Measurements from ENCODE around the gene STT3B.

DNA sequence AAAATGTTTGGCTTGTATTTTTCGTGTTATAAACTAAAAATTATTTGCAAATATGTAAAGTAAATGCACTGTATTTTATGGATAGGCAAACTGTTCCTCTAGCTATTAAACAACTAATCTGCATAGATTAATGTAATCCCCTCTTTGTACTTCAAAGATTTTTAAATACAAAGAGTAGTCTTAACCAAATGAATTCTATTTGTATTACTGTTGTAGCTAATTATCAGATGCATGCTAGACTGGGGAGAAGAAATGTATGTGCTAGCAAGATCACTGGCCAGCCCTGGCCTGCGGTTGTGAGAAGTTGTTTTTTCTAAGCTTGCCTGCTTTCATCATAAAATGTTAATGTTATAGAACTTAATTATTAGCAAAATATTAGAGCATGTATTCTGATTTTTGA, 92.6 kb downstream of the STT3B start:
- TF ChIP-seq YY1 (IDR thresholded peaks at IDR 0.05; ENCODE audit: insufficient read depth, insufficient read length) (no peak), ZNF274 (IDR thresholded peaks at IDR 0.05; ENCODE audit: low read depth, low read length) (no peak)

All from NT2/D1 (cell line).